HG02884 (cell line): Measurements from ENCODE around the gene ZBTB2.
"Not testable (repeated sequence)": the region's sequence is repeated elsewhere in the genome, so short reads cannot be mapped to it uniquely, and the experiment has no call there.

ENCODE experiments used
- ATAC-seq: cut with Tn5 transposase; IDR thresholded peaks from one replicate; pipeline ENCODE4 v1.9.1; 2021; ENCODE audit warnings: mild to moderate bottlenecking, moderate library complexity; ENCODE audit not compliant: unreplicated experiment

Gene ZBTB2

GRCh38 chr6:151403919-151404308 lies 12.6 kb upstream of the ZBTB2 start:
- ATAC-seq: no peak

DNA sequence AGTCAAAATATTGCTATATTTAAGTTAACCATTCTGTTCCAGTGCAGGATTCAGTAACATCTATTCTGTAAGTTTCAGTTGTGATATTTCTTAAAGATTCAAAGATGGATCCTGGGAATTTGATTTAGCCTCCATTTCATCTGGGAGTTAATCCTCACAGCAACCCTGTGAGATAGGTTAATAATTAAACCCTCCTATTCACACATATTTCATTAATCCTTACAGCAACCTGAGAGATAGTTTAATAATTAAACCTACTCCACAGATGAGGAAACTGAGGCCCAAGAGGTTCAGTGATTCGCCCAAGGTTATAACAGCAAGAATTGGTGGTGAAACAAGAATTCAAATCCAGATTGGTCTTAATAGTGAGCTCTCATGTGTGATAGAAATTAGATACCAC lies 10.9 kb upstream of the ZBTB2 start:
- no peak for ATAC-seq

GRCh38 chr6:151400473-151400872 lies 9.1 kb upstream of the ZBTB2 start:
- no peak for ATAC-seq

GRCh38 chr6:151399679-151400078 lies 8.3 kb upstream of the ZBTB2 start:
- no peak for ATAC-seq

- no peak for ATAC-seq
Observed at GRCh38 chr6:151393410-151393809, 2.1 kb upstream of the ZBTB2 start.

DNA sequence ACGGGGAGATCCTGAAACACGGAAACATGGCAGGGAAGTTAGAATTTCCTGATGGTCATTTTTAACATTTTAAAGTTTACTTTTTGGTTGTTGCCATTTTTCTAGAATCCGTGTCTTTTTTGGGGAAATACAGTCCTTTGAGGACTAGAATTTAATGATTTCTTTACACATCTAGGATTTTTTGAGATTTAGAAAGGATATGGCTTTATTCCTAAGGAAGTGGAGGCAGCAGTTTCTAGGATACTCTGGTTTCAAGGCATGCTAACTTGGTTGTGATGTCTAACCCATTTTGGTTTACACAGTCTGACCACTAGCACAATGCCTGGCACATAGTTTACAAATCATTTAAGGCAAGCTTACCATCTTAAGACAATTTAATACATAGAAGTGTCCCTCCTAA lies 1.1 kb upstream of the ZBTB2 start:
- ATAC-seq: no peak

GRCh38 chr6:151390851-151391470 lies 398 bp downstream of the ZBTB2 start:
- ATAC-seq: peak; percentile 1

DNA sequence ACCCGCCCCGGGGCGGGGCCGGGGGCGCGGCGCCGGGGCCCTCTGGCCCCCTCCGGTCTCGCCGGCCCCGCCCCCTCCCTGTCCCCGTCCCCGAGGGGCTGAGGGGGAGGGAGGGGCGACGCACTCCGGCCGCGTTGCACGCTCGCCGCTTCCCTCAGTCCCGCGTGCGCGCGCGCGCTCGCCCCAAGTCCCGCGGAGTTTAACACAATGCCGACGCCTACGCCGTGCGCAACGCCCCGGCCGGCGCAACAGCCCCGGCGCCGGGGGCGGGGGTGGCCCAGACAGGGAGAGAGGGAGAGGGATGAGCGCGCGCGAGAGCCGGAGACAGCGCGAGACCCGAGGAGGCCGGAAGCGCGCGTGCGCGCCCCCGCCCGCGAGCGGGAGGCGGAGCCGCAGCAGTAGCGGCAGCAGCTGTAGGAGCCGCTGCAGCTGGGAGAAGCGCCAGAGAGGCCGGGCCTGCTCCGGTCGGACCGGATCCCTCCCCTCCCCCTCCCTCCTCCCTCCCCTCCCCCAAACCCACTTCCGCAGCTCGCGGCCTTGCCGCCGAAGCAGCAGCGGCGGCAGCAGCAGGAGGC lies 996 bp downstream of the ZBTB2 start:
- peak; percentile 75 for ATAC-seq

- ATAC-seq: peak; percentile 55
Observed at GRCh38 chr6:151389618-151390275, 1.6 kb downstream of the ZBTB2 start.

DNA sequence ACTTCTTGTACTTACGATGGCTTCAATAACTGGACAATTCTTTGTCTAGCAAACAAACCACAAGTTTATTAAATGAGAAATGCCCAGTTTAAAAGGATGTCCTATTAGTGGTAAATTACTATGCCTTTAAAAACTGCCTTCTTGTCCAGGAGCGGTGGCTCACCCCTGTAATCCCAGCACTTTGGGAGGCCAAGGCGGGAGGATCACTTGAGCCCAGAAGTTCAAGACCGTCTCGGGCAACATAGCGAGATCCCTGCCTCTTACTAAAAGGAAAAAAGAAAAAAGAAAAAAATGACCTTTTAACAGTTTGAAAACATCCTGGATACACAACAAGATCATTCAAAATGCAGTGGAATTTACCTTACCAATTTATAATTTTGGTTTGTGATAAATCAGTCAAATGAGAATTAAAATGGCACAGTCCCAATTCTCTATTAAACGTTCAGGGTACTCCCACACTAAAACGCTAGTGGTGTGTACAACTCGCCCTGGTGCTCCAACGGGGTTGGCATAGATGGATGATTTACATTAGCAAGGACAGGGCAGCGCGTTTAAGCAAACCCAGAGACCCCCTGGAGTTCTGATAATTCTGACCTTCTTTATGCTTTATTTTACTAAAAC lies 2.3 kb downstream of the ZBTB2 start:
- ATAC-seq: no peak

GRCh38 chr6:151388236-151388635 lies 3.1 kb downstream of the ZBTB2 start:
- no peak for ATAC-seq

GRCh38 chr6:151387175-151387970 lies 4.0 kb downstream of the ZBTB2 start:
- no peak for ATAC-seq

- ATAC-seq: peak; percentile 22
Observed at GRCh38 chr6:151385177-151385576, 6.2 kb downstream of the ZBTB2 start.

DNA sequence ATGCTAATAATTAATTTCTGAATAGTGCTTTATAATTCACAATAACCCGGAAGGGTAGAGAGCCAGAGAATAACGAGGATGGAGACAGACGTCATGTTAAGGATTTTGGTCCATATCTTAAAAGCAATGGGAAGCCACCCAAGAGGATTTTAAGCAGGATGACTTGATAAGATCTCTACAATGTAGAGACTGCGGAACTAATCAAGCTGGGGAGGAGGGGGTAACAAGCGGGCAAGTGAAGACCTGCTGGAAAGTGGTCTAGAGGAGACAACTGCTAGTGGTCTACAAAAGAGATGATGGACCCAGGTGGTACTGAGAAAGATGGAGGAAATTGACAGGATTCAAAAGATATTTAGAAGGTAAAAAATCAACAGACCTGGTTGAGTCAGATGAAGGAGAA lies 7.2 kb downstream of the ZBTB2 start:
- no peak for ATAC-seq

- not testable (repeated sequence) for ATAC-seq
Observed at GRCh38 chr6:151382631-151383030, 8.7 kb downstream of the ZBTB2 start.

GRCh38 chr6:151381722-151382121 lies 9.6 kb downstream of the ZBTB2 start:
- no peak for ATAC-seq

GRCh38 chr6:151380848-151381205 lies 10.5 kb downstream of the ZBTB2 start:
- ATAC-seq: no peak

- ATAC-seq: peak; percentile 46
Observed at GRCh38 chr6:151379933-151380847, 11.2 kb downstream of the ZBTB2 start.

GRCh38 chr6:151377095-151377494 lies 14.3 kb downstream of the ZBTB2 start:
- ATAC-seq: no peak

GRCh38 chr6:151376440-151376839 lies 14.9 kb downstream of the ZBTB2 start:
- ATAC-seq: no peak
